Endodermal cell (in vitro differentiated cells): Measurements from ENCODE around the gene GARIN5B. TPM values are rescaled to one million over a fixed set of nuclear protein-coding genes. Genes with fewer than 3 reads are reported as not detected.

Source experiments
- DNase-seq: peaks from one replicate; pipeline ENCODE4 v3.0.0-alpha.2; 2017
- H3K27ac ChIP-seq: 2 replicates; pipeline ENCODE4 v1.5.1; 2013; ENCODE audit warnings: mild to moderate bottlenecking, low read depth, low read length, moderate library complexity
- H3K27me3 ChIP-seq: 2 replicates; pipeline ENCODE4 v1.6.1; 2013; ENCODE audit warnings: mild to moderate bottlenecking, low read length, moderate library complexity; ENCODE audit not compliant: insufficient read depth, control insufficient read depth, poor library complexity, severe bottlenecking
- H3K36me3 ChIP-seq: 2 replicates; pipeline ENCODE4 v1.7.0; 2013; ENCODE audit warnings: mild to moderate bottlenecking, low read length, moderate library complexity; ENCODE audit not compliant: control insufficient read depth, insufficient read depth
- H3K4me1 ChIP-seq: one replicate; pipeline ENCODE4 v1.7.0; 2013; ENCODE audit warnings: low read length; ENCODE audit not compliant: control insufficient read depth, insufficient read depth
- H3K4me3 ChIP-seq: 2 replicates; pipeline ENCODE4 v1.5.1; 2013; ENCODE audit warnings: mild to moderate bottlenecking, low read length, moderate library complexity
- H3K9ac ChIP-seq: 2 replicates; pipeline ENCODE4 v1.6.1; 2013; ENCODE audit warnings: mild to moderate bottlenecking, low read length, moderate library complexity; ENCODE audit not compliant: poor library complexity, severe bottlenecking; ENCODE audit errors: extremely low read depth
- H3K9me3 ChIP-seq: 2 replicates; pipeline ENCODE4 v1.6.1; 2013; ENCODE audit warnings: mild to moderate bottlenecking, low read length, moderate library complexity; ENCODE audit not compliant: control insufficient read depth
- H3K27ac Mint-ChIP-seq: 2 replicates; pipeline ENCODE4 v1.8.0; 2020; ENCODE audit warnings: mixed read lengths
- H3K27me3 Mint-ChIP-seq: 2 replicates; pipeline ENCODE4 v1.8.0; 2021; ENCODE audit warnings: mild to moderate bottlenecking, mixed read lengths; ENCODE audit not compliant: insufficient read depth
- H3K36me3 Mint-ChIP-seq: 2 replicates; pipeline ENCODE4 v1.8.0; 2020; ENCODE audit warnings: low read depth, mixed read lengths
- H3K4me1 Mint-ChIP-seq: 2 replicates; pipeline ENCODE4 v1.8.0; 2020; ENCODE audit warnings: mixed read lengths
- H3K4me3 Mint-ChIP-seq: 2 replicates; pipeline ENCODE4 v1.8.0; 2020; ENCODE audit warnings: mild to moderate bottlenecking, moderate library complexity, mixed read lengths
- H3K9me3 Mint-ChIP-seq: 2 replicates; pipeline ENCODE4 v1.8.0; 2020; ENCODE audit warnings: mild to moderate bottlenecking, mixed read lengths
- CTCF ChIP-seq: fragments of 200-600 bp; sonication (generic); conservative IDR thresholded peaks from 2 replicates; pipeline ENCODE4 v1.5.0; 2021; ENCODE audit warnings: antibody characterized with exemption, mild to moderate bottlenecking
- whole genome bisulfite sequencing, 2 experiments: methylation state at CpG; one replicate each; pipeline versions ENCODE4 v1.1.5 to v1.1.7; 2013; ENCODE audit warnings: missing lambda C conversion rate in 2 of 2, mixed read lengths in 1 of 2; ENCODE audit not compliant: insufficient coverage in 1 of 2, insufficient read length in 1 of 2; 5-methylcytosine and 5-hydroxymethylcytosine counted together
- total RNA-seq, 2 donors: library from RNA; stranded (reverse); fragmentation: NEBNext Ultra II Directional in 1 of 2; extraction: Animal tissue kit (Norgen Biotek cat#: 25700) in 1 of 2; gene quantifications; 2 replicates in 1 of 2; 3 replicates in 1 of 2; pipeline ENCODE4 v1.2.1, GENCODE V29; 2021

The GARIN5B gene
- total RNA-seq, 2 donors from 2014 or later = 0.09 to 0.11 TPM

GRCh38 chr19:55345101-55345817, 17.8 kb downstream of the GARIN5B start:
- Mint-ChIP-seq H3K27ac (peak overlapping the region; percentile 58), H3K27me3 (peaks cover under 1% of the 10 kb centered on the region), H3K4me1 (peaks cover 16% of the 10 kb centered on the region), H3K9me3 (no peaks in the 10 kb centered on the region), H3K36me3 (peaks cover 46% of the 10 kb centered on the region), H3K4me3 (no peak overlapping the region)
- no peak overlapping the region for H3K9ac ChIP-seq
- peak; percentile 41 for DNase-seq
- no peak overlapping the region for H3K4me3 ChIP-seq
- H3K9me3 ChIP-seq = no peaks in the 10 kb centered on the region
- H3K36me3 ChIP-seq = peaks cover 47% of the 10 kb centered on the region
- TF ChIP-seq CTCF = no peak
- H3K4me1 ChIP-seq = peaks cover 9% of the 10 kb centered on the region
- H3K27me3 ChIP-seq = no peaks in the 10 kb centered on the region
- H3K27ac ChIP-seq = peak overlapping the region; percentile 16
- 94 to 99% methylated on average over 14 to 22 of the region's 22 CpGs for WGBS, 2 experiments

- Histone ChIP-seq H3K36me3 (peaks cover 45% of the 10 kb centered on the region), H3K27ac (no peak overlapping the region), H3K9me3 (no peaks in the 10 kb centered on the region), H3K27me3 (no peaks in the 10 kb centered on the region), H3K4me1 (peaks cover 9% of the 10 kb centered on the region), H3K4me3 (no peak overlapping the region), H3K9ac (no peak overlapping the region)
- Mint-ChIP-seq H3K4me3 (no peak overlapping the region), H3K9me3 (no peaks in the 10 kb centered on the region), H3K36me3 (peaks cover 44% of the 10 kb centered on the region), H3K27me3 (no peaks in the 10 kb centered on the region), H3K4me1 (peaks cover 16% of the 10 kb centered on the region), H3K27ac (no peak overlapping the region)
- 92 to 95% methylated on average over 4 to 9 of the region's 9 CpGs for WGBS, 2 experiments
- TF ChIP-seq CTCF = no peak
- peak; percentile 54 for DNase-seq
These were observed 18.6 kb downstream of the GARIN5B start for GRCh38 chr19:55344444-55344843.

- no peak for TF ChIP-seq CTCF
- H3K27ac ChIP-seq = no peak overlapping the region
- H3K4me3 ChIP-seq = peak overlapping the region; percentile 94
- H3K9me3 Mint-ChIP-seq = no peaks in the 10 kb centered on the region
- no peaks in the 10 kb centered on the region for H3K27me3 ChIP-seq
- peaks cover 4% of the 10 kb centered on the region for H3K27me3 Mint-ChIP-seq
- peaks cover 35% of the 10 kb centered on the region for H3K36me3 ChIP-seq
- peak overlapping the region; percentile 89 for H3K4me3 Mint-ChIP-seq
- DNase-seq = no peak
- H3K27ac Mint-ChIP-seq = peak overlapping the region; percentile 83
- H3K9me3 ChIP-seq = no peaks in the 10 kb centered on the region
- no peaks in the 10 kb centered on the region for H3K4me1 ChIP-seq
- peaks cover 41% of the 10 kb centered on the region for H3K36me3 Mint-ChIP-seq
- H3K9ac ChIP-seq = no peak overlapping the region
- H3K4me1 Mint-ChIP-seq = peaks cover 12% of the 10 kb centered on the region
- 91% methylated on average over 17 to 50 of the region's 50 CpGs for WGBS, 2 experiments
These were observed 21.2 kb downstream of the GARIN5B start for GRCh38 chr19:55341595-55342531.
